CD4-positive, alpha-beta T cell treated with Interleukin-2 at 100 ng/mL for 4 hours (primary cell): ENCODE measurements around the gene TEAD3.
"Not testable (repeated sequence)": the region's sequence is repeated elsewhere in the genome, so short reads cannot be mapped to it uniquely, and the experiment has no call there.

Source experiments
- DNase-seq: peaks from one replicate; pipeline ENCODE4 v3.0.0-alpha.2; 2020; ENCODE audit warnings: low spot score

TEAD3 gene

DNA sequence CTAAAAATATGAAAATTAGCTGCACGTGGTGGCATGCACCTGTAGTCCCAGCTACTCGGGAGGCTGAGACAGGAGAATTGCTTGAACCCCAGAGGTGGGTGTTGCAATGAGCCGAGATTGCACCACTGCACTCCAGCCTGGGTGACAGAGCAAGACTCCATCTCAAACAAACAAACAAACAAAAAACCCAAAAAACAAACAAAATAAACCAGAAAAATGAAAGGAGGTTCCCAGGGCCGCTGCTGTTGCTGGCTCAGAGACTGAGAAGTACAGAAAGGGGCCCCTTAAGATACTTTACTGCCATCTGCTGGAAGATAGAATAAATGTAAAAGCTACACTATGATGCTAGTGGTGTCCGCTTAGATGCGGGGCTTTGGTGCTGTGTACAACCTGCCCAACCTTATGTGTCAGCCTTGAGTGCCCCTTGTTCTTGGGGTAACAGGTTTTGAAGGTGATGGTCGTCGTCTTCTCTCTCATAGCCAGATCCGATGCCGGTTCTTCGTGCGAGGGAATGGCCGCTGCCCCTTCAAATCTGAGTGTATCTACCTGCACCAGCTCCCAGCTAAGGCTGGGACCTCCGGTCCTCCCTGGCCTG is 47.5 kb downstream of the TEAD3 start:
- peak; percentile 77 for DNase-seq

DNA sequence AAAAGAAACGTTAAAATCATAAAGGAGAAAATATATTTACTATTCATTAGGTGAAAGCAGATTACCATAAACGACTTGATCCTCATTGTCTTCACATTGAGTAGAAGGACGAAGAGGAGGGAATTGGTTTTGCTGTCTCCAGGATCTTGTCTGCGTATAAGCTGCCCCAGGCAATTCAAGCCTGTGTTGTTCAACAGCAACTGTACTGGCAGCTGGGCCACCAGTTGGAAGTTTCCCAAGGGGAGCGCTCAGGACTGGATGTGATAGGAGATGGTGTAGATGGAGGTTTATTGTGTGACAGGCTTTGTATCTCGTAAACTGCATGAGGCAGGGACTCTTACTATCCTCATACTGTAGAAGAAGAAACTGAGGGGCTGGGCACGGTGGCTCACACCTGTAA is 48.7 kb downstream of the TEAD3 start:
- no peak for DNase-seq

DNA sequence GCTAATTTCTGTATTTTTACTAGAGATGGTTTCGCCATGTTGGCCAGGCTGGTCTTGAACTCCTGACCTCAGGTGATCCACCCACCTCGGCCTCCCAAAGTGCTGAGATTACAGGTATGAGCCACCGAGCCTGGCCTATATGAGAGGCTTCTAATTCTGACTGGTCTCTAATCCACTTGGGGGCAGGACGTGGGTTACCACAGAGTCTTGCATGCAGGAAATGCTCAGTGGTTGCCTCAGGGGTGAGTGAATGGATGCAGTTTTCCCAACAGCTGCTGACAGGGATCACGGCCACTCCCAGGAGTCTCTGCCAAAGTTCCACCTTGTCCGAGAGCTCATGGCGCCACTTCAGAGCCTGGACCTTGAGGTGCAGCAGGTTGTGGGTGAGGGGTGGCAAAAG is 51.2 kb downstream of the TEAD3 start:
- no peak for DNase-seq

DNA sequence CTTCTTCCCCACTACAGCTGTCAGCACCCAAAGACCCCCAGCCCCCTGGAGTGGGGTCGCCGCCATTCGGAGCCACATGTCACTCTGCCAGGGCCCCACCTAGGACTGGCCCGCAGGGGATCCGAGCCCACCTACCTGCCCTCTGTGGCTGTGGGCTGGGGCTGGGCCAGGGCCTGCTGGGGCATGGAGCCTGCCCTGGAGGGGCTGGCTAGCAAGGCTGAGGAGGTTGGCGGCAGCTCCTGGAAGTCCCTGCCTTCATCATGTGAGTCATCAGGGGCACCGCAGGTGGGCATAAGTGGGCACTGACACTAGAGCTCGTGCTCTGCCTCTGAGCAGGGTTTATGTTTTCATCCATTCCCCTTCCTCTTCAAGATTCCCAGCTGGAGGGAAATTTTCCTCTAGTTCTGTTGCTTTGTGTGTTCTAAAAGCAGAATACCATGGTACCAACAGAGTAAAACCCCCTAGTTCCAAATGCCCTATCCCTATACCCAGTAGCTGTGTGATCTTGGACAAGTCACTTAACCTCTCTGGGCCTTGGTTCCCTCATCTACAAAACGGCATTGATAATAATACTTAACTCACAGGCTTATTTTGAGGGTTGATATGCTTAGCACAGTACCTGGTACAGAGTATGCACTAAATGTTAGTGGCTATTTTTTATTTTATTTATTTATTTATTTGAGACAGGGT is 53.4 kb downstream of the TEAD3 start:
- no peak for DNase-seq

- DNase-seq: no peak
Observed at GRCh38 chr6:35442693-35443092, 54.2 kb downstream of the TEAD3 start.

DNA sequence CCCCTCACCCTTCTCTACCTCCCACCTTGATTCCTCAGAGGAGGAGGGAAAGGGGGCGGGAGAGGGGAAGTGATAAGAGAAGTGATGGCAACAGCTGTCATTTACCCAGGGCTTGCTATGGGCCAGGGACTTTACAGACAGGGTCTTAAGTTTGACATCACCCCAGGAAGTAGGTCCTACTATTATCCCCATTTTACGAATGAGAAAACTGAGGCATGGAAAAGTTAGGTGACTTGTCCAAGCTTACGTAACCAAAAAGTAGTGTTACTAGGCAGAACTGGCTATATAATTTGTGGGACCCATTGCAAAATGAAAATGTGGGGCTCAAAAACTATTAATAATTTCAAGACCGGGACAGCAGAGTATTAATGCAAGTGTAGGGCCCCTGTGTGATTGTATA is 55.2 kb downstream of the TEAD3 start:
- DNase-seq: no peak

DNA sequence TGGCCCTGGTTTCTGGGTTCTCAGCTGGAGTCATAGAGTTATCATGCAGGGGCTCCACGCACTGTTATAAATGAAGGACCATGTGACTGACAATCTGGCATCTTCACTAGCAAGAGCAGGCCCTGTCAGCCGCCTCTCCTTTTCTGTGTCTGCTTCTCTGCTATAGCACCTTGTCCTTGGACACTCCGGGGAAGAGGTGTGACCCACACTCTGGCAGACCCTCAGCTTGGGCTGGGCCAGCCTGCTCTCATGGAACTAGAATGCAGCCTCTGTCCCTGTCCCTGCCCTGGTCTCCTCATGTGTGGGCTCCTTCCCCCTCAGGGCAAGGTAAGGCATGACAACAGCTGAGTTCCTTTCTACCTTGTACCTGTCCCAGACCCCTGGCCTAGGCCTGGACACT is 55.7 kb downstream of the TEAD3 start:
- DNase-seq: no peak

DNA sequence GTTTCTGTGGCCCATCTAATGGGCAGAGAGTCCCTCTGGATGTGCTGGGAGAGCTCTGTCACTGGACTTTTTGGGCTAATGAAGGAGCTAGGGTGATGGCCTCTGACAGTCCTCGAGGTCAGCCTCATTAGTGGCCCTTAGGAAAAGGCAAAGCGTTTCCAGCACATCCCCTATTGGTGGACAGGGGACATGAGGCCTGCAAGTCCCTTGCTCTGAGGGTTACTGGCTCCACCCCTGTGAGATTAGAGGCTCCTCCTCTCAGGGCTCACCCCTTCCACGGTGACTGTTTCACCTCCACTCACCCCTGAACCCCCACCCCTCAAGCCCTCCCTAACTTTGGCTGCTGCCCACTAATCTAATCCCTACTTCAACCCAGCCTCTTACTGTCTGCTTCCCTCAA is 57.6 kb downstream of the TEAD3 start:
- DNase-seq: no peak

DNA sequence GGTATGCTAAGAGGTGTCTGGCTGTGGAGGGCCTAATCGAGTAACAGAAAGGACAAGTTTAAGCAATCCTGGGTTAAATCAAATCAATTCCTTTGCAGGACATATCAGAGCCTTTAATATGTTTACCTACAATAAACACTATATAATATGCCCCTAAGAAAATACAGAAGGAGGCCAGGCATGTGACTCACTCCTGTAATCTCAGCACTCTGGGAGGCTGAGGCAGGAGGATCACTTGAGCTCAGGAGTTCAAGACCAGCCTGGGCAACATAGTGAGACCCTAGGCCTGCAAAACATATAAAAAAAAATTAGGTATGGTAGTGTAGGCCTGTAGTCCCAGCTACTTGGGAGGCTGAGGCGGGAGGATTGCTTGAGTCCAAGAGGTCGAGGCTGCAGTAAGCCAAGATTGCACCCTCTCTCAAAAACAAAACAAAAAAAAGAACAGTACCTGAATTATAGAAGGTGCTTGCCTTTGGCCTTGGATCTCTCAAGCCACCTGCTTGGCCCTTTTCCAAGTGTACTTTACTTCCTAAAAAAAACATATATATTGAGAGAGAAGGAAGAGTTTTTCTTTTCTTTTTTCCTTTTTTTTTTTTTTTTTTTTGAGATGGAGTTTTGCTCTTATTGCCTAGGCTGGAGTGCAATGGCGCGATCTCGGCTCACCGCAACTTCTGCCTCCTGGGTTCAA is 58.4 kb downstream of the TEAD3 start:
- DNase-seq: not testable (repeated sequence)

GRCh38 chr6:35436071-35436857 is 60.6 kb downstream of the TEAD3 start:
- DNase-seq: no peak

- DNase-seq: no peak
Observed at GRCh38 chr6:35435074-35435837, 61.6 kb downstream of the TEAD3 start.

GRCh38 chr6:35432702-35433101 is 64.2 kb downstream of the TEAD3 start:
- DNase-seq: not testable (repeated sequence)

DNA sequence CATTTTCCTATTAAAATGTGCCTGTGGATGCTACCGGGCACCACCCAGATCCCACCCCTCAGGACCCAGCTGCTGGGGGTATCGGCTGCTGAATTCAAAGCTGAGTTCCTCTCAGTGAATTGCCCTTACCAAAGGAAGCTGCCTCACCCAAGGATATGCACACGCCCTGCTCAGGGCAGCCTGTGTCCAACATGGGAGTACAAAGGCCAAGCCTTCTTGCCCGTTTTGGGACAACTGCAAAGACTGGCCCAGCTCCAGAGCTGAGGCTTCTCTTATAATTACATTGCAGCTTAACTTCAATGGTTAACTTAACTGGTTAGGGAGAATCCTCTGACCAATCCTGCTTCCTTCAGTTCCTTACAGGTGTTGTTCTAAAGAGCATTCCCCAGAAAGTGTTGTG is 64.6 kb downstream of the TEAD3 start:
- no peak for DNase-seq

DNA sequence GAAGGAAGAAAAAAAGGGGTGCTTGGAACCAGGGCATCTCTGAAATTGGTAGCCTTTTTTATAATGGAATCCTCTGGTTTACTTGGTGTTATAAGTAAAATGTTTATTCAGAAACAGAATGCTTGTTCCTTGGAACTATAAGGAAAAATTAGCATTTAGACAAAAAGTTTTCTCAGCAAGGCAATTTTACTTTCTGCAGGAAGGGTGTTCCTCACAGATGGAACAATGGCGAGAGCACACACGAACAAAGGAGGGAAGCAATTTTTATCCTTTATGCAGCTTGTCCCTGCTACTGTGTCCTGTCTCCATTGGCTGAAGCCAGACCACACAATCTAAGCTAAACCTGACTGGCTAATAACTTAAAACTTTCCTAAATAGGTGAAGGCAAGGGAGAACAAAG is 67.4 kb downstream of the TEAD3 start:
- DNase-seq: no peak

DNA sequence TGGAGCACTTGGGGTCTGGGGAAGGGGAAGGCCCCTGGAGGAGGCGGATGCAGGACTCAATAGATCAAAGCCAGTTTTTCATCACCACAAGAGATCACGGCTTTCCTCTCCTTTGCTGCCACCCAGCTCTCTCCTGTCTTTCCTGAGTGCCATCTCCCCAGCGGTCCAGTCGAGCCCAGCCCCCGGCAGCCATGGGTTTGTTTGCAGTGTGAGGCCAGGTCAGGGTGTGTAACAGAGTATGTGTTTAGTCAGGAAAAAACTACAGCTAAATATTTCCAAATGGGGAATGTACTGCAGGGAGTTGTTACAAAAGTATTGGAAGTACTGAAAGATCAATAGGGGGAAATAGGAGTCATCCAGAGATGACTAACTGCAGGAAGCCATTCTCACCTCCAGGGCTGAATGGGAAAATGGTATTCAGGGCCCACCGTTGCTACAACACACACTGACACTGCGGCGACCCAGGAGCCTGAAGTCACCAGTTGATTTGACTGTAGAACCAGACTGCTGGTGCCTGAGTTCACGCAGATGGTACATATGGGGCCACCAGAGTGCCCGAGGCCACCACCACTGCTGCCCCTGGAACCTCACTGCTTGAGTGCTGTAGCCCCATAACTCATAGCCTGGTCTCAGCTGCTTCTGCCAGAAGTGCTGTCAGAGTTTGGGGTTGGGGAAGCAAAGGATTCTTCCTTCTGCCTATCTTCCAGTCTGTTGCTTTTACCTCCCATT is 68.3 kb downstream of the TEAD3 start:
- DNase-seq: no peak

- DNase-seq: no peak
Observed at GRCh38 chr6:35427851-35428321, 69.0 kb downstream of the TEAD3 start.

- no peak for DNase-seq
Observed at GRCh38 chr6:35427435-35427834, 69.4 kb downstream of the TEAD3 start.

DNA sequence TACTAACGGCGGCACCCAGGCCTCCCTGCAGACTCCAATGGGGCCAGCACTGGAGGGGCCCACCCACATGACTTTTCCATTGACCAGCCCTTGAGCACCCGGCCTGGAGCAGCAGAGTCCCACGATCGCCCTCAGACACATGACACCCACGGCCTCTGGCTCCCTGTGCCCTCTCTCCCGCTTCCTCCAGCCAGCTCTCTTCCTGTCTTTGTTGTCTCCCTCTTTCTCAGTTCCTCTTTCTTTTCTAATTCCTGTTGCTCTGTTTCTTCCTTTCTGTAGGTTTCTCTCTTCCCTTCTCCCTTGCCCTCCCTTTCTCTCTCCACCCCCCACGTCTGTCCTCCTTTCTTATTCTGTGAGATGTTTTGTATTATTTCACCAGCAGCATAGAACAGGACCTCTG is 70.8 kb downstream of the TEAD3 start:
- DNase-seq: no peak

DNA sequence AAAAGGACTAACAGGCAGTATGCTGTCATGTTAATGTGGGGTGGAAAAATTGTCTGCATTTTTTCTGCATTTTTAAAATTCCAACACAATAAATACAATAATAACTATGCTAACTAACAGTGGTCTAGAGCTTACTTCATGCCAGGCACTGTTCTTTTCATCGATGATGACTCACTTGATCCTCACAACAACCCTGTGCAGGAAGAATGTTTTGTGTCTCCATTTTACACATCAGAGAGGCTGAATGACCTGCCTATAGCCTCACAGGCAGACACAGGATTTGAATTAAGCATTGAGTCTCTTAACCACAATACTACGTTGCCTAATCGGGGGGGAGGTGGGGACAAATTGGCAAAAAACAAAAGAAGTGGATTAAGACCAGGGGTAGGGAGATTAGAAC is 71.6 kb downstream of the TEAD3 start:
- no peak for DNase-seq
